ENCODE results near the gene HAGHL. TPM values are rescaled to one million over a fixed set of nuclear protein-coding genes. Genes with fewer than 3 reads are reported as not detected.

HAGHL gene
- total RNA-seq, 2 donors from 2014 or later, result 7.7 to 10.1 TPM

DNA sequence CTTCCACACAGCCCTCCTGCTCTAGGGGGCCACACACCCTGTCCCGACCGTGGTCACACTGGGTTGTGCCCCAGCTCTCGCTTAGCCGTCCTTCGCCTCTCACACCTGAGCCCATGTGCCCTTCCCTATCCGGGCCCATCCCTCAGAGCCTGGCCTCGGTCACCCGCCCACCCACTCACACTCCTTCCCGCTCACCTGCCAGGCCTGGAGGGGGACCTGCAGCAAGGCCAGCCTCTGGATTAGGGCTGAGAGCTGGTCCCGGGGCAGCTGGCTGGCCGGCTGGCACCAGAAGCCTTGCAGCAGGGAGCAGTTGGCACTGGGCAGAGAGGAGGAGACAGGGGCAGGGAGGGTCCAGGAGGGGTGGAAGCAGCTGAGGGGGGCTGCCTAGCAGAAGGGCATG lies 51.5 kb downstream of the HAGHL start:
- no peaks in the 10 kb centered on the region for H3K4me1 ChIP-seq (replicated peaks)
- no peak for DNase-seq (ENCODE audit: low spot score)
- H3K27ac ChIP-seq, result no peak overlapping the region
- no peaks in the 10 kb centered on the region for H3K9me3 ChIP-seq
- whole genome bisulfite sequencing, result 81% methylated on average over 11 of the region's 11 CpGs
- H3K4me3 ChIP-seq, result no peak overlapping the region
- intact Hi-C loops (cut with DNase I), result no loop called here
- H3K36me3 ChIP-seq, result no peaks in the 10 kb centered on the region
- peaks cover 15% of the 10 kb centered on the region for H3K27me3 ChIP-seq (replicated peaks; ENCODE audit: insufficient read depth)
- TF ChIP-seq POLR2A (IDR thresholded peaks at IDR 0.05), result no peak

DNA sequence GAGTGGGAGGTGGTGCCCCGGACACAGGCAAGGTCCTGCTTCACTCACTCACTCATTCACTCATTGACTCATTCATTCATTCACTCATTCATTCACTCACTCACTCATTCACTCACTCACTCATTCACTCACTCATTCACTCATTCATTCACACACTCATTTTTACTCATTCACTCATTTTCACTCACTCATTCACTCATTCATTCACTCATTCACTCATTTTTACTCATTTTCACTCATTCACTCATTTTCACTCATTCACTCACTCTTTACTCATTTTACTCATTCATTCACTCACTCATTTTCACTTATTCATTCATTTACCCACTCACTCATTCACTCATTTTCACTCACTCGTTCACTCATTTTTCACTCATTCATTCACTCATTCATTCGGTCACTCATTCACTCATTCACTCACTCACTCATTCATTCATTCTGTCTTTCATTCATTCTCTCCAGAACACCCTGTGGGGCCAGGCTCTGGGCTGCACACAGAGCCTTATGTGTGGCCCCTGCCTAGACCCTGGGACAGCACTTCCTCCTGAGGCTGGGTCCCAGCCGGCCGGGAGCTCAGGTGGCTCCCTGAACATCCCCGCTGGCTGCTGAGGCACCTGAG lies 52.1 kb downstream of the HAGHL start:
- Histone ChIP-seq H3K4me1 (replicated peaks) (no peaks in the 10 kb centered on the region), H3K27ac (no peak overlapping the region), H3K36me3 (no peaks in the 10 kb centered on the region), H3K27me3 (replicated peaks; ENCODE audit: insufficient read depth) (peaks cover 15% of the 10 kb centered on the region), H3K4me3 (no peak overlapping the region), H3K9me3 (no peaks in the 10 kb centered on the region)
- 83% methylated on average over 6 of the region's 6 CpGs for whole genome bisulfite sequencing
- TF ChIP-seq POLR2AphosphoS5 (IDR thresholded peaks at IDR 0.05) (no peak), POLR2A (IDR thresholded peaks at IDR 0.05) (no peak)
- TF ChIP-seq, protein P1, sequence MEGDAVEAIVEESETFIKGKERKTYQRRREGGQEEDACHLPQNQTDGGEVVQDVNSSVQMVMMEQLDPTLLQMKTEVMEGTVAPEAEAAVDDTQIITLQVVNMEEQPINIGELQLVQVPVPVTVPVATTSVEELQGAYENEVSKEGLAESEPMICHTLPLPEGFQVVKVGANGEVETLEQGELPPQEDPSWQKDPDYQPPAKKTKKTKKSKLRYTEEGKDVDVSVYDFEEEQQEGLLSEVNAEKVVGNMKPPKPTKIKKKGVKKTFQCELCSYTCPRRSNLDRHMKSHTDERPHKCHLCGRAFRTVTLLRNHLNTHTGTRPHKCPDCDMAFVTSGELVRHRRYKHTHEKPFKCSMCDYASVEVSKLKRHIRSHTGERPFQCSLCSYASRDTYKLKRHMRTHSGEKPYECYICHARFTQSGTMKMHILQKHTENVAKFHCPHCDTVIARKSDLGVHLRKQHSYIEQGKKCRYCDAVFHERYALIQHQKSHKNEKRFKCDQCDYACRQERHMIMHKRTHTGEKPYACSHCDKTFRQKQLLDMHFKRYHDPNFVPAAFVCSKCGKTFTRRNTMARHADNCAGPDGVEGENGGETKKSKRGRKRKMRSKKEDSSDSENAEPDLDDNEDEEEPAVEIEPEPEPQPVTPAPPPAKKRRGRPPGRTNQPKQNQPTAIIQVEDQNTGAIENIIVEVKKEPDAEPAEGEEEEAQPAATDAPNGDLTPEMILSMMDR (IDR thresholded peaks at IDR 0.05), result no peak
- no peak for DNase-seq (ENCODE audit: low spot score)
- intact Hi-C loops (cut with DNase I), result no loop called here

MicroRNAs within 50 kb of the gene (microRNA counts, 767-probe panel; counts per million panel counts)
- 431 to 1,408 counts per million in 2 donors for microRNA hsa-miR-662

Small RNA genes within 50 kb of the gene (microRNA-seq; reads per million reads assigned to microRNA genes)
- gene MIR662, result not detected

Small RNA genes within 50 kb of the gene (small RNA-seq; reads per million reads assigned to genes)
- 0 reads per million in 2 donors for gene MIR662

Other genes starting within 250 kb of the HAGHL start
- 10 to 100 TPM; 59.7 to 80.7 TPM for gene CAPN15, start 199.4 kb upstream of the HAGHL start, total RNA-seq
- gene PRR35, start 166.7 kb upstream of the HAGHL start, total RNA-seq, result 1 to 10 TPM in 1 of 2 donors, not detected in 1; 5.1 TPM
- gene NHLRC4, start 160.1 kb upstream of the HAGHL start, total RNA-seq, result 1 to 10 TPM; 2.9 to 6.2 TPM
- 10 to 100 TPM; 70.1 to 85.8 TPM for gene PIGQ, start 157.1 kb upstream of the HAGHL start, total RNA-seq
- 10 to 100 TPM; 41.8 to 68.0 TPM for gene RAB40C, start 137.0 kb upstream of the HAGHL start, total RNA-seq
- 1 to 10 TPM; 1.5 to 1.9 TPM for gene WFIKKN1, start 96.1 kb upstream of the HAGHL start, total RNA-seq
- 100 to 1,000 TPM; 179 to 207 TPM for gene METTL26, start 90.8 kb upstream of the HAGHL start, total RNA-seq
- 10 to 100 TPM; 59.5 to 61.6 TPM for gene MCRIP2, start 85.3 kb upstream of the HAGHL start, total RNA-seq
- 10 to 100 TPM; 36.8 to 60.4 TPM for gene WDR90, start 77.7 kb upstream of the HAGHL start, total RNA-seq
- gene RHOT2, start 59.0 kb upstream of the HAGHL start, total RNA-seq, result 100 to 1,000 TPM; 101 to 169 TPM
- 1 to 10 TPM; 4.5 to 4.9 TPM for gene RHBDL1, start 51.4 kb upstream of the HAGHL start, total RNA-seq
- gene STUB1, start 46.7 kb upstream of the HAGHL start, total RNA-seq, result 100 to 1,000 TPM; 173 to 255 TPM
- 100 to 1,000 TPM; 121 to 132 TPM for gene JMJD8, start 42.8 kb upstream of the HAGHL start, total RNA-seq
- 10 to 100 TPM; 18.2 to 26.4 TPM for gene WDR24, start 36.7 kb upstream of the HAGHL start, total RNA-seq
- 1 to 10 TPM; 6.1 to 9.1 TPM for gene FBXL16, start 21.3 kb upstream of the HAGHL start, total RNA-seq
- gene METRN, start 12.0 kb upstream of the HAGHL start, total RNA-seq, result 10 to 100 TPM; 52.0 to 78.2 TPM
- 10 to 100 TPM; 55.3 to 73.1 TPM for gene ANTKMT, start 6.0 kb upstream of the HAGHL start, total RNA-seq
- gene CCDC78, start 663 bp upstream of the HAGHL start, total RNA-seq, result 1 to 10 TPM; 2.3 to 3.0 TPM
- 10 to 100 TPM; 56.7 to 76.6 TPM for gene CIAO3, start 13.9 kb downstream of the HAGHL start, total RNA-seq
- gene MSLN, start 33.6 kb downstream of the HAGHL start, total RNA-seq, result 1 to 10 TPM in 1 of 2 donors, under 1 TPM in 1; 0.74 to 7.3 TPM
- 10 to 100 TPM; 22.0 to 32.4 TPM for gene RPUSD1, start 61.3 kb downstream of the HAGHL start, total RNA-seq
- gene CHTF18, start 61.5 kb downstream of the HAGHL start, total RNA-seq, result 10 to 100 TPM in 1 of 2 donors, 1 to 10 TPM in 1; 7.8 to 57.5 TPM
- not detected for gene GNG13, start 73.6 kb downstream of the HAGHL start, total RNA-seq
- 10 to 100 TPM; 86.1 to 87.5 TPM for gene LMF1, start 243.9 kb downstream of the HAGHL start, total RNA-seq

Measured in prostate gland (tissue), 2 donors.